CD14-positive monocyte (primary cell): ENCODE data around the gene ARHGEF18. TPM values are rescaled to one million over a fixed set of nuclear protein-coding genes. Genes with fewer than 3 reads are reported as not detected.
A peak's percentile ranks its signal among the peaks of the same experiment; 100 is the strongest.

Experiments
- DNase-seq, 3 donors: peaks; one replicate each; pipeline ENCODE4 v3.0.0-alpha.2; 2011 to 2022
- H2AFZ ChIP-seq: 2 replicates; pipeline ENCODE4 v1.6.0; 2012; ENCODE audit warnings: mild to moderate bottlenecking, low read depth, low read length, inconsistent platforms; ENCODE audit not compliant: insufficient read depth, poor library complexity, severe bottlenecking
- H3K27ac ChIP-seq, 2 donors: 1 replicate in 1 of 2; 2 replicates in 1 of 2; pipeline ENCODE4 v1.5.1; 2012 to 2013; ENCODE audit warnings: low read length in 2 of 2, control low read depth in 1 of 2, inconsistent platforms in 1 of 2, low read depth in 1 of 2, mild to moderate bottlenecking in 1 of 2
- H3K27me3 ChIP-seq, 2 donors: one replicate each; pipeline versions ENCODE4 v1.6.0 to v1.6.1; 2011 to 2013; ENCODE audit warnings: low read length in 2 of 2; ENCODE audit not compliant: control insufficient read depth in 2 of 2, insufficient read depth in 2 of 2
- H3K36me3 ChIP-seq, 2 donors: replicated peaks in 1 of 2; 1 replicate in 1 of 2; 2 replicates in 1 of 2; pipeline versions ENCODE4 v1.5.1 to v1.6.1; 2012 to 2013; ENCODE audit warnings: low read length in 2 of 2, control low read depth in 1 of 2, inconsistent platforms in 1 of 2, mild to moderate bottlenecking in 1 of 2; ENCODE audit not compliant: insufficient read depth in 2 of 2, control insufficient read depth in 1 of 2
- H3K4me1 ChIP-seq, 2 donors: 1 replicate in 1 of 2; 2 replicates in 1 of 2; pipeline versions ENCODE4 v1.5.1 to v1.6.1; 2012 to 2013; ENCODE audit warnings: low read length in 2 of 2, control low read depth in 1 of 2, inconsistent platforms in 1 of 2, mild to moderate bottlenecking in 1 of 2, moderate library complexity in 1 of 2; ENCODE audit not compliant: insufficient read depth in 2 of 2, control insufficient read depth in 1 of 2
- H3K4me2 ChIP-seq: replicated peaks from 2 replicates; pipeline ENCODE3; 2012; ENCODE audit warnings: low read length, moderate library complexity, mild to moderate bottlenecking; ENCODE audit not compliant: poor library complexity, severe bottlenecking; ENCODE audit errors: extremely low read depth
- H3K4me3 ChIP-seq, 3 experiments: fragments of 200-600 bp in 1 of 3; sonication (generic) in 1 of 3; replicated peaks in 1 of 3; 1 replicate in 2 of 3; 2 replicates in 1 of 3; pipeline ENCODE4 v1.5.1; 2011 to 2013; ENCODE audit warnings: low read length in 3 of 3, mild to moderate bottlenecking in 3 of 3, control low read depth in 2 of 3, low read depth in 2 of 3, inconsistent platforms in 1 of 3, moderate library complexity in 1 of 3
- H3K79me2 ChIP-seq: 2 replicates; pipeline ENCODE4 v1.6.0; 2012; ENCODE audit warnings: mild to moderate bottlenecking, control low read depth, inconsistent platforms, low read length, moderate library complexity; ENCODE audit not compliant: insufficient read depth
- H3K9ac ChIP-seq: 2 replicates; pipeline ENCODE4 v1.6.0; 2017; ENCODE audit warnings: low read length, mild to moderate bottlenecking; ENCODE audit not compliant: insufficient read depth, poor library complexity, severe bottlenecking
- H3K9me3 ChIP-seq, 2 donors: replicated peaks in 1 of 2; 1 replicate in 1 of 2; 2 replicates in 1 of 2; pipeline versions ENCODE4 v1.5.1 to v1.6.1; 2012 to 2013; ENCODE audit warnings: low read length in 2 of 2, control low read depth in 1 of 2; ENCODE audit not compliant: control insufficient read depth in 1 of 2, insufficient read depth in 1 of 2
- H4K20me1 ChIP-seq: 2 replicates; pipeline ENCODE4 v1.6.0; 2012; ENCODE audit warnings: mild to moderate bottlenecking, low read length, control low read depth, moderate library complexity; ENCODE audit not compliant: insufficient read depth
- H3K27ac Mint-ChIP-seq, 7 donors: one replicate each; pipeline ENCODE4 v1.8.0; 2020; ENCODE audit warnings: mild to moderate bottlenecking in 7 of 7, mixed read lengths in 7 of 7, moderate library complexity in 6 of 7, inconsistent platforms in 2 of 7
- H3K27me3 Mint-ChIP-seq, 3 donors: one replicate each; pipeline ENCODE4 v1.8.0; 2021 to 2022; ENCODE audit warnings: low read depth in 3 of 3, mild to moderate bottlenecking in 3 of 3, mixed read lengths in 3 of 3, moderate library complexity in 3 of 3, inconsistent platforms in 1 of 3
- H3K36me3 Mint-ChIP-seq, 2 donors: one replicate each; pipeline ENCODE4 v1.8.0; 2020; ENCODE audit warnings: mixed read lengths in 2 of 2, inconsistent platforms in 1 of 2, mild to moderate bottlenecking in 1 of 2
- H3K4me1 Mint-ChIP-seq: one replicate; pipeline ENCODE4 v1.8.0; 2020; ENCODE audit warnings: mild to moderate bottlenecking, mixed read lengths
- H3K4me3 Mint-ChIP-seq, 2 donors: one replicate each; pipeline ENCODE4 v1.8.0; 2020; ENCODE audit warnings: mild to moderate bottlenecking in 2 of 2, mixed read lengths in 2 of 2, moderate library complexity in 1 of 2
- H3K9me3 Mint-ChIP-seq, 7 donors: one replicate each; pipeline ENCODE4 v1.8.0; 2020 to 2022; ENCODE audit warnings: mixed read lengths in 7 of 7, mild to moderate bottlenecking in 6 of 7, moderate library complexity in 6 of 7, inconsistent platforms in 2 of 7
- CTCF ChIP-seq: fragments of 200-600 bp; IDR thresholded peaks from one replicate; pipeline ENCODE4 v1.8.0; 2022; ENCODE audit warnings: antibody characterized with exemption, mild to moderate bottlenecking
- WGBS: methylation state at CpG from one replicate; pipeline ENCODE4 v1.1.5; 2013; ENCODE audit warnings: missing lambda C conversion rate; ENCODE audit not compliant: insufficient coverage; 5-methylcytosine and 5-hydroxymethylcytosine counted together
- intact Hi-C, 2 donors: fragments of 100-400 bp; cut with micrococcal nuclease; formaldehyde crosslinking; loops; one replicate each; pipeline versions ENCODE4 v1.15.0 to v1.15.1; 2023
- polyA plus RNA-seq, 3 donors: library from polyadenylated mRNA; depleted of rRNA in 1 of 3; unstranded in 2 of 3; stranded (reverse) in 1 of 3; fragments of 300-500 nt in 2 of 3; fragments of >200 nt in 1 of 3; fragmentation: Illumina TruSeq in 2 of 3; gene quantifications; 1 replicate in 2 of 3; 2 replicates in 1 of 3; pipeline ENCODE4 v1.2.3, GENCODE V29; 2012 to 2021

ARHGEF18 gene
- polyA plus RNA-seq, 3 donors = 0.46 to 18.9 (median 0.87) TPM

GRCh38 chr19:7363225-7363624 is 14.5 kb downstream of the ARHGEF18 start:
- H3K27me3 Mint-ChIP-seq = peaks cover 0 to 3% (median 0%) of the 10 kb centered on the region in 3 donors

GRCh38 chr19:7366701-7367420 is 18.1 kb downstream of the ARHGEF18 start:
- H3K27me3 ChIP-seq = no peaks in the 10 kb centered on the region
- H3K4me1 ChIP-seq = peaks cover 0 to 7% of the 10 kb centered on the region in 2 donors
- H3K4me3 ChIP-seq = no peak overlapping the region
- intact Hi-C loops = no loop called here
- H3K4me2 ChIP-seq = no peak overlapping the region
- WGBS = 93% methylated on average over 3 of the region's 10 CpGs
- no peak overlapping the region for H3K9ac ChIP-seq
- no peak overlapping the region for H3K27ac ChIP-seq
- H3K9me3 ChIP-seq = no peaks in the 10 kb centered on the region
- H3K36me3 ChIP-seq = peaks cover 67 to 83% of the 10 kb centered on the region in 2 donors
- Mint-ChIP-seq H3K27ac (peak overlapping the region in 1 of 7 donors; percentile 78), H3K9me3 (peaks cover 0 to 2% (median 0%) of the 10 kb centered on the region in 7 donors), H3K4me3 (no peak overlapping the region), H3K36me3 (peaks cover 77 to 94% of the 10 kb centered on the region in 2 donors), H3K27me3 (peaks cover 0 to 3% (median 0%) of the 10 kb centered on the region in 3 donors), H3K4me1 (peaks cover 13% of the 10 kb centered on the region)
- peaks cover 92% of the 10 kb centered on the region for H4K20me1 ChIP-seq
- no peak overlapping the region for H2AFZ ChIP-seq
- peak; percentile 41 for TF ChIP-seq CTCF
- DNase-seq = peak in 1 of 3 donors; percentile 5
- H3K79me2 ChIP-seq = peaks cover 78% of the 10 kb centered on the region

More at GRCh38 chr19:7363225-7363624, 14.5 kb downstream of the ARHGEF18 start:
- H3K4me2 ChIP-seq = no peak overlapping the region
- peaks cover 94% of the 10 kb centered on the region for H3K79me2 ChIP-seq
- H3K27me3 ChIP-seq = no peaks in the 10 kb centered on the region
- H3K4me1 ChIP-seq = peaks cover 0 to 2% of the 10 kb centered on the region in 2 donors
- H4K20me1 ChIP-seq = peaks cover 95% of the 10 kb centered on the region
- Mint-ChIP-seq H3K36me3 (peaks cover 62 to 85% of the 10 kb centered on the region in 2 donors), H3K9me3 (peaks cover 0 to 5% (median 2%) of the 10 kb centered on the region in 7 donors), H3K4me3 (no peak overlapping the region), H3K4me1 (peaks cover 29% of the 10 kb centered on the region), H3K27ac (peak overlapping the region in 3 of 7 donors; percentile 41 to 51 (median 49))
- peaks cover 59 to 93% of the 10 kb centered on the region in 2 donors for H3K36me3 ChIP-seq
- intact Hi-C loops = no loop called here
- no peak overlapping the region for H3K4me3 ChIP-seq
- no peak for DNase-seq
- H3K9me3 ChIP-seq = no peaks in the 10 kb centered on the region
- no peak overlapping the region for H2AFZ ChIP-seq
- TF ChIP-seq CTCF = no peak
- no peak overlapping the region for H3K27ac ChIP-seq
- WGBS = 100% methylated on average over 2 of the region's 2 CpGs
- H3K9ac ChIP-seq = no peak overlapping the region
